HEK293 (cell line): Measurements from ENCODE around the gene COL18A1.

ENCODE experiments used
- CTCF ChIA-PET: fragments of 350-600 bp; formaldehyde crosslinking; extraction: SDS; loops from one replicate; lab custom pipeline; 2021; ENCODE audit warnings: antibody characterized with exemption; lab: Yijun Ruan, JAX
- POLR2A ChIA-PET: fragments of 300-600 bp; formaldehyde crosslinking; extraction: SDS; loops from one replicate; lab custom pipeline; 2020; ENCODE audit warnings: antibody characterized with exemption, inconsistent platforms; lab: Yijun Ruan, JAX
- H3K27ac ChIP-seq: fragments of 200-500 bp; sonication (Bioruptor generic); 2 replicates; pipeline ENCODE4 v1.5.1; 2014; ENCODE audit warnings: low read depth, low read length, control low read depth, inconsistent platforms; ENCODE audit errors: extremely low read depth
- H3K36me3 ChIP-seq, 2 experiments: fragments of 200-500 bp in 1 of 2; sonication (Bioruptor generic) in 1 of 2; 1 replicate in 1 of 2; 2 replicates in 1 of 2; pipeline ENCODE4 v1.5.1; 2014 to 2017; ENCODE audit warnings: inconsistent platforms in 2 of 2, low read length in 2 of 2; ENCODE audit not compliant: control insufficient read depth in 2 of 2, insufficient read depth in 1 of 2
- H3K4me1 ChIP-seq: fragments of 200-500 bp; sonication (Bioruptor generic); 2 replicates; pipeline ENCODE4 v1.5.1; 2014; ENCODE audit warnings: mild to moderate bottlenecking, low read length, inconsistent platforms; ENCODE audit not compliant: control insufficient read depth, insufficient read depth
- H3K4me3 ChIP-seq: 2 replicates; pipeline ENCODE4 v1.5.1; 2011; ENCODE audit warnings: low read depth, mild to moderate bottlenecking, control low read depth, low read length, moderate library complexity
- H3K9me3 ChIP-seq: fragments of 200-500 bp; sonication (Bioruptor generic); 2 replicates; pipeline ENCODE4 v1.5.1; 2014; ENCODE audit warnings: low read depth, low read length, inconsistent platforms; ENCODE audit not compliant: control insufficient read depth, insufficient read depth
- KLF10 ChIP-seq: fragments of 450-650 bp; IDR thresholded peaks from 2 replicates; pipeline ENCODE4 v1.5.1; 2018; ENCODE audit warnings: missing biosample characterization, mild to moderate bottlenecking, missing genetic modification characterization
- SP2 ChIP-seq: fragments of 450-650 bp; formaldehyde crosslinking; IDR thresholded peaks from 2 replicates; pipeline ENCODE4 v1.5.1; 2016; ENCODE audit warnings: missing biosample characterization, missing genetic modification characterization
- SP3 ChIP-seq: fragments of 450-650 bp; formaldehyde crosslinking; IDR thresholded peaks from 2 replicates; pipeline ENCODE4 v1.5.1; 2016; ENCODE audit warnings: missing biosample characterization, missing genetic modification characterization
- YY1 ChIP-seq: fragments of 450-650 bp; formaldehyde crosslinking; IDR thresholded peaks from 2 replicates; pipeline ENCODE4 v1.5.1; 2018; ENCODE audit warnings: missing biosample characterization, missing genetic modification characterization
- ZNF16 ChIP-seq: fragments of 450-650 bp; formaldehyde crosslinking; IDR thresholded peaks from 2 replicates; pipeline ENCODE4 v1.5.1; 2016; ENCODE audit warnings: low read depth, missing biosample characterization, missing genetic modification characterization
- ZNF174 ChIP-seq: fragments of 450-650 bp; formaldehyde crosslinking; IDR thresholded peaks from 2 replicates; pipeline ENCODE4 v1.5.0; 2017; ENCODE audit warnings: missing biosample characterization, mild to moderate bottlenecking, missing genetic modification characterization
- ZNF184 ChIP-seq: fragments of 450-650 bp; IDR thresholded peaks from 2 replicates; pipeline ENCODE4 v1.5.1; 2018; ENCODE audit warnings: missing biosample characterization, mild to moderate bottlenecking, missing genetic modification characterization
- ZNF544 ChIP-seq: fragments of 450-650 bp; formaldehyde crosslinking; IDR thresholded peaks from 2 replicates; pipeline ENCODE4 v1.5.0; 2017; ENCODE audit warnings: missing biosample characterization, missing genetic modification characterization
- ZNF561 ChIP-seq: fragments of 450-650 bp; IDR thresholded peaks from 2 replicates; pipeline ENCODE4 v1.5.1; 2018; ENCODE audit warnings: missing biosample characterization, missing genetic modification characterization, borderline replicate concordance
- ZNF777 ChIP-seq: fragments of 450-650 bp; formaldehyde crosslinking; IDR thresholded peaks from 2 replicates; pipeline ENCODE4 v1.5.1; 2017; ENCODE audit warnings: missing biosample characterization, missing genetic modification characterization, borderline replicate concordance
- TF ChIP-seq, protein P1 (sequence below): fragments of 450-650 bp; formaldehyde crosslinking; IDR thresholded peaks from 2 replicates; pipeline ENCODE4 v1.5.1; 2017; ENCODE audit warnings: missing biosample characterization, missing genetic modification characterization
- TF ChIP-seq, protein P2 (sequence below): fragments of 450-650 bp; formaldehyde crosslinking; IDR thresholded peaks from 2 replicates; pipeline ENCODE4 v1.5.1; 2016; ENCODE audit warnings: missing biosample characterization, missing genetic modification characterization
- TF ChIP-seq, protein P3 (sequence below): fragments of 450-650 bp; formaldehyde crosslinking; conservative IDR thresholded peaks from 2 replicates; pipeline ENCODE4 v1.5.1; 2016; ENCODE audit warnings: low read depth, missing biosample characterization, missing genetic modification characterization
- TF ChIP-seq, protein P4 (sequence below): fragments of 450-650 bp; formaldehyde crosslinking; IDR thresholded peaks from 2 replicates; pipeline ENCODE4 v1.5.1; 2016; ENCODE audit warnings: missing biosample characterization, missing genetic modification characterization
- TF ChIP-seq, protein P5 (sequence below): fragments of 450-650 bp; formaldehyde crosslinking; IDR thresholded peaks from 2 replicates; pipeline ENCODE4 v1.5.1; 2016; ENCODE audit warnings: missing biosample characterization, missing genetic modification characterization
- TF ChIP-seq, protein P6 (sequence below): fragments of 450-650 bp; formaldehyde crosslinking; IDR thresholded peaks from 2 replicates; pipeline ENCODE4 v1.5.1; 2016; ENCODE audit warnings: missing biosample characterization, missing genetic modification characterization
- TF ChIP-seq, protein P7 (sequence below): fragments of 450-650 bp; formaldehyde crosslinking; IDR thresholded peaks from 2 replicates; pipeline ENCODE4 v1.5.1; 2017; ENCODE audit warnings: missing biosample characterization, missing genetic modification characterization

COL18A1 gene

DNA sequence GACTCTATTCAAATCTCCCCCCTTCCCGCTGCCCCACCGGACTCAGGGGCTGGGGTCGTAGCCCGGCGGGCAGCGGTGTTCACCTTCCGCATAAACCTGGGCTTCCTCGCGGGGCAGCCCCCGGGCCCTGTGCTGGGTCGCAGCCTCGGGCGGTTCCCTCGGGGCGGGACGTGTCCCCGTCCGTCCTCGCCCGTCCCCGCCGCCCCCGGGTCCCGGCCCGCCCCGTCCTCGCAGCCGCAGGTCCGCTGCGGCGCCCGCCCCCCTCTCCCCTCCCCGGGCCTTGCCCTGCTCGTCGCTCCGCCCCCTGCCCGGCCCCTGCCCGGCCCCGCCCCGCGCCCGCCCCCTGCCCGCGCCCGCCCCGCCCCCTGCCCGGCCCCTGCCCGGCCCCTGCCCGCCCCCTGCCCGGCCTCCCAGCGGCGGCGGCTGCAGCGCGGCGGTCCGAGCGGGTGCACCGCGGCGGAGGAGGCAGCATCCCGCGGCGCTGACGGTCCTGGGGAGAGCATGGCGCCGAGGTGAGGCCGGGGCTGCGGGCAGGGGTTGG lies at the start of gene COL18A1:
COL18A1 (plus strand) TSS at position 436 of the 541 bp plus-strand sequence; CDS start at position 502, 66 bp downstream.
- peaks cover 0 to 8% of the 10 kb centered on the region in 2 experiments; a peak in 1 of 3 replicates for H3K36me3 ChIP-seq
- no peak for TF ChIP-seq ZNF184 (tag by site-specific recombination)
- TF ChIP-seq ZNF544 (tag by site-specific recombination), result no peak
- TF ChIP-seq, protein P1, sequence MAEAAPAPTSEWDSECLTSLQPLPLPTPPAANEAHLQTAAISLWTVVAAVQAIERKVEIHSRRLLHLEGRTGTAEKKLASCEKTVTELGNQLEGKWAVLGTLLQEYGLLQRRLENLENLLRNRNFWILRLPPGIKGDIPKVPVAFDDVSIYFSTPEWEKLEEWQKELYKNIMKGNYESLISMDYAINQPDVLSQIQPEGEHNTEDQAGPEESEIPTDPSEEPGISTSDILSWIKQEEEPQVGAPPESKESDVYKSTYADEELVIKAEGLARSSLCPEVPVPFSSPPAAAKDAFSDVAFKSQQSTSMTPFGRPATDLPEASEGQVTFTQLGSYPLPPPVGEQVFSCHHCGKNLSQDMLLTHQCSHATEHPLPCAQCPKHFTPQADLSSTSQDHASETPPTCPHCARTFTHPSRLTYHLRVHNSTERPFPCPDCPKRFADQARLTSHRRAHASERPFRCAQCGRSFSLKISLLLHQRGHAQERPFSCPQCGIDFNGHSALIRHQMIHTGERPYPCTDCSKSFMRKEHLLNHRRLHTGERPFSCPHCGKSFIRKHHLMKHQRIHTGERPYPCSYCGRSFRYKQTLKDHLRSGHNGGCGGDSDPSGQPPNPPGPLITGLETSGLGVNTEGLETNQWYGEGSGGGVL (tag by site-specific recombination), result peak; percentile 15; the same call in 1 of the 2 replicates
- TF ChIP-seq, protein P2, sequence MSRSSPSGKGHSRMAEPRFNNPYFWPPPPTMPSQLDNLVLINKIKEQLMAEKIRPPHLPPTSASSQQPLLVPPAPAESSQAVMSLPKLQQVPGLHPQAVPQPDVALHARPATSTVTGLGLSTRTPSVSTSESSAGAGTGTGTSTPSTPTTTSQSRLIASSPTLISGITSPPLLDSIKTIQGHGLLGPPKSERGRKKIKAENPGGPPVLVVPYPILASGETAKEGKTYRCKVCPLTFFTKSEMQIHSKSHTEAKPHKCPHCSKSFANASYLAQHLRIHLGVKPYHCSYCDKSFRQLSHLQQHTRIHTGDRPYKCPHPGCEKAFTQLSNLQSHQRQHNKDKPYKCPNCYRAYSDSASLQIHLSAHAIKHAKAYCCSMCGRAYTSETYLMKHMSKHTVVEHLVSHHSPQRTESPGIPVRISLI (tag by site-specific recombination), result no peak
- TF ChIP-seq SP3, result peak; percentile 31; the same call in 1 of the 2 replicates
- TF ChIP-seq, protein P3, sequence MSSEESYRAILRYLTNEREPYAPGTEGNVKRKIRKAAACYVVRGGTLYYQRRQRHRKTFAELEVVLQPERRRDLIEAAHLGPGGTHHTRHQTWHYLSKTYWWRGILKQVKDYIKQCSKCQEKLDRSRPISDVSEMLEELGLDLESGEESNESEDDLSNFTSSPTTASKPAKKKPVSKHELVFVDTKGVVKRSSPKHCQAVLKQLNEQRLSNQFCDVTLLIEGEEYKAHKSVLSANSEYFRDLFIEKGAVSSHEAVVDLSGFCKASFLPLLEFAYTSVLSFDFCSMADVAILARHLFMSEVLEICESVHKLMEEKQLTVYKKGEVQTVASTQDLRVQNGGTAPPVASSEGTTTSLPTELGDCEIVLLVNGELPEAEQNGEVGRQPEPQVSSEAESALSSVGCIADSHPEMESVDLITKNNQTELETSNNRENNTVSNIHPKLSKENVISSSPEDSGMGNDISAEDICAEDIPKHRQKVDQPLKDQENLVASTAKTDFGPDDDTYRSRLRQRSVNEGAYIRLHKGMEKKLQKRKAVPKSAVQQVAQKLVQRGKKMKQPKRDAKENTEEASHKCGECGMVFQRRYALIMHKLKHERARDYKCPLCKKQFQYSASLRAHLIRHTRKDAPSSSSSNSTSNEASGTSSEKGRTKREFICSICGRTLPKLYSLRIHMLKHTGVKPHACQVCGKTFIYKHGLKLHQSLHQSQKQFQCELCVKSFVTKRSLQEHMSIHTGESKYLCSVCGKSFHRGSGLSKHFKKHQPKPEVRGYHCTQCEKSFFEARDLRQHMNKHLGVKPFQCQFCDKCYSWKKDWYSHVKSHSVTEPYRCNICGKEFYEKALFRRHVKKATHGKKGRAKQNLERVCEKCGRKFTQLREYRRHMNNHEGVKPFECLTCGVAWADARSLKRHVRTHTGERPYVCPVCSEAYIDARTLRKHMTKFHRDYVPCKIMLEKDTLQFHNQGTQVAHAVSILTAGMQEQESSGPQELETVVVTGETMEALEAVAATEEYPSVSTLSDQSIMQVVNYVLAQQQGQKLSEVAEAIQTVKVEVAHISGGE (tag by site-specific recombination), result no peak
- TF ChIP-seq ZNF777 (tag by site-specific recombination), result peak; percentile 80; the same call in 1 of the 2 replicates
- peak; percentile 9; the same call in 1 of the 2 replicates for TF ChIP-seq SP2
- no peak for TF ChIP-seq YY1
- no peak for TF ChIP-seq KLF10 (tag by site-specific recombination)
- TF ChIP-seq, protein P4, sequence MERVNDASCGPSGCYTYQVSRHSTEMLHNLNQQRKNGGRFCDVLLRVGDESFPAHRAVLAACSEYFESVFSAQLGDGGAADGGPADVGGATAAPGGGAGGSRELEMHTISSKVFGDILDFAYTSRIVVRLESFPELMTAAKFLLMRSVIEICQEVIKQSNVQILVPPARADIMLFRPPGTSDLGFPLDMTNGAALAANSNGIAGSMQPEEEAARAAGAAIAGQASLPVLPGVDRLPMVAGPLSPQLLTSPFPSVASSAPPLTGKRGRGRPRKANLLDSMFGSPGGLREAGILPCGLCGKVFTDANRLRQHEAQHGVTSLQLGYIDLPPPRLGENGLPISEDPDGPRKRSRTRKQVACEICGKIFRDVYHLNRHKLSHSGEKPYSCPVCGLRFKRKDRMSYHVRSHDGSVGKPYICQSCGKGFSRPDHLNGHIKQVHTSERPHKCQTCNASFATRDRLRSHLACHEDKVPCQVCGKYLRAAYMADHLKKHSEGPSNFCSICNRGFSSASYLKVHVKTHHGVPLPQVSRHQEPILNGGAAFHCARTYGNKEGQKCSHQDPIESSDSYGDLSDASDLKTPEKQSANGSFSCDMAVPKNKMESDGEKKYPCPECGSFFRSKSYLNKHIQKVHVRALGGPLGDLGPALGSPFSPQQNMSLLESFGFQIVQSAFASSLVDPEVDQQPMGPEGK, result peak; percentile 32; the same call in 1 of the 2 replicates
- TF ChIP-seq, protein P5, sequence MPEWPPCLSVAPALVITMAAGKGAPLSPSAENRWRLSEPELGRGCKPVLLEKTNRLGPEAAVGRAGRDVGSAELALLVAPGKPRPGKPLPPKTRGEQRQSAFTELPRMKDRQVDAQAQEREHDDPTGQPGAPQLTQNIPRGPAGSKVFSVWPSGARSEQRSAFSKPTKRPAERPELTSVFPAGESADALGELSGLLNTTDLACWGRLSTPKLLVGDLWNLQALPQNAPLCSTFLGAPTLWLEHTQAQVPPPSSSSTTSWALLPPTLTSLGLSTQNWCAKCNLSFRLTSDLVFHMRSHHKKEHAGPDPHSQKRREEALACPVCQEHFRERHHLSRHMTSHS (tag by site-specific recombination), result no peak
- H3K27ac ChIP-seq, result no peak within 1 kb of the TSS; the same call in 1 of the 2 replicates
- ChIA-PET POLR2A (no interaction called here), CTCF (no interaction called here)
- H3K9me3 ChIP-seq, result no peaks in the 10 kb centered on the region
- H3K4me3 ChIP-seq, result peak within 1 kb of the TSS; percentile 46
- H3K4me1 ChIP-seq, result no peaks in the 10 kb centered on the region

DNA sequence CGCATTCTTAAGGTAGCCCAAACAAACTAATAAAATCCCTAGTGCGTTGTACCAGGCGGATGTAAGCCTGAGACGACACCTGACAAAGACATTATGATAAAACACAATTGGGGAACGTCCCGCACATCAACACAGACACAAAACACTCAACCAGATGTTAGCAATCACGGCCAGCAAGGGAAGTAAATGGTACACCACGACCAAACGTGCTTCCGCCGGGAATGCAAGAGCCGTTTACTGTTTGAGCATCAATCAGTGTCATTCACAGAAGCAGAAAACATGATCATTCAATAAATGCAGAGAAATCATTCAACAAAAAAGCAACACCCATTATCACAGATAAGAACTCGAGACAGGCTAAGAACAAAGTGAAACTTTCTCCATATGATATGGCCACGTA lies 49.4 kb upstream of the COL18A1 start:
- POLR2A ChIA-PET, result no interaction called here
- Histone ChIP-seq H3K4me3 (no peak overlapping the region), H3K9me3 (no peaks in the 10 kb centered on the region), H3K36me3 (no peaks in the 10 kb centered on the region), H3K4me1 (no peaks in the 10 kb centered on the region)
- TF ChIP-seq ZNF561 (tag by site-specific recombination) (no peak), ZNF174 (tag by site-specific recombination) (no peak), ZNF16 (no peak)
- TF ChIP-seq, protein P6, sequence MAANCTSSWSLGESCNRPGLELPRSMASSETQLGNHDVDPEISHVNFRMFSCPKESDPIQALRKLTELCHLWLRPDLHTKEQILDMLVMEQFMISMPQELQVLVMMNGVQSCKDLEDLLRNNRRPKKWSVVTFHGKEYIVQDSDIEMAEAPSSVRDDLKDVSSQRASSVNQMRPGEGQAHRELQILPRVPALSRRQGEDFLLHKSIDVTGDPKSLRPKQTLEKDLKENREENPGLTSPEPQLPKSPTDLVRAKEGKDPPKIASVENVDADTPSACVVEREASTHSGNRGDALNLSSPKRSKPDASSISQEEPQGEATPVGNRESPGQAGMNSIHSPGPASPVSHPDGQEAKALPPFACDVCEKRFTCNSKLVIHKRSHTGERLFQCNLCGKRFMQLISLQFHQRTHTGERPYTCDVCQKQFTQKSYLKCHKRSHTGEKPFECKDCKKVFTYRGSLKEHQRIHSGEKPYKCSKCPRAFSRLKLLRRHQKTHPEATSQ (tag by site-specific recombination), result no peak
- TF ChIP-seq, protein P7, sequence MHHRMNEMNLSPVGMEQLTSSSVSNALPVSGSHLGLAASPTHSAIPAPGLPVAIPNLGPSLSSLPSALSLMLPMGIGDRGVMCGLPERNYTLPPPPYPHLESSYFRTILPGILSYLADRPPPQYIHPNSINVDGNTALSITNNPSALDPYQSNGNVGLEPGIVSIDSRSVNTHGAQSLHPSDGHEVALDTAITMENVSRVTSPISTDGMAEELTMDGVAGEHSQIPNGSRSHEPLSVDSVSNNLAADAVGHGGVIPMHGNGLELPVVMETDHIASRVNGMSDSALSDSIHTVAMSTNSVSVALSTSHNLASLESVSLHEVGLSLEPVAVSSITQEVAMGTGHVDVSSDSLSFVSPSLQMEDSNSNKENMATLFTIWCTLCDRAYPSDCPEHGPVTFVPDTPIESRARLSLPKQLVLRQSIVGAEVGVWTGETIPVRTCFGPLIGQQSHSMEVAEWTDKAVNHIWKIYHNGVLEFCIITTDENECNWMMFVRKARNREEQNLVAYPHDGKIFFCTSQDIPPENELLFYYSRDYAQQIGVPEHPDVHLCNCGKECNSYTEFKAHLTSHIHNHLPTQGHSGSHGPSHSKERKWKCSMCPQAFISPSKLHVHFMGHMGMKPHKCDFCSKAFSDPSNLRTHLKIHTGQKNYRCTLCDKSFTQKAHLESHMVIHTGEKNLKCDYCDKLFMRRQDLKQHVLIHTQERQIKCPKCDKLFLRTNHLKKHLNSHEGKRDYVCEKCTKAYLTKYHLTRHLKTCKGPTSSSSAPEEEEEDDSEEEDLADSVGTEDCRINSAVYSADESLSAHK (tag by site-specific recombination), result no peak
- TF ChIP-seq, all 188 proteins: peak for 0
- CTCF ChIA-PET, result interaction anchor here (1.9 kb wide), 1 partner anchor 84 kb away, joined by 7 read pairs; no protein-coding TSS in a partner anchor
- H3K27ac ChIP-seq, result no peak overlapping the region
